HUDEP-2 (cell line): ENCODE data around the gene CNDP2.

Source experiments
- DNase-seq, 76 experiments: peaks; one replicate each; lab custom pipeline; 2025; ENCODE audit not compliant: unreplicated experiment in 76 of 76; lab: John Stamatoyannopoulos, UW

Gene CNDP2

DNA sequence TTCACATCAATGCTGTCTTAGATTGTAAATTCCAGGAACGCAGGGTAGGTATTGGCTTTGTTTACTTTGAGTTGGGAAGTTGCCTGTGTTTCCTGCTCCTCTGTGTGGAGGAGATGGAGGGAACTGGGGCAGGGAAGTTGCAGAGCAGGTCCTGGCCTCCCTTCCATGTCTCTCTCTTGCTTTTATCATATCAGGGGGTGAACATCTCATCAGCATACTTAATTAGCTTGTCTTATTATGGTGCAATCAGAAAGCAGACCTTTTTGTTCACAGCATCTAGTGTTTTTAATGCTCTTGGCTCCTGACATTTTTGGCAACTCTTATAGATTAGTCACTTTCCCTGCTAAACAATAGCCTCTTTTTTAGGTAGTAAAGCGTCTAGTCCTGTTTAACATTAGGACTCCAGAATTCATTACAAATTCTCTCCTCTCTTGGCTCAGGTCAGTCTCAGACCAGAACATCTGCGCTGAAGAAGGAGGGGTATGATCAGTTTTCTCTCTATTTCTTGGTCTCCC, 27.6 kb upstream of the CNDP2 start:
- no peak for DNase-seq

DNA sequence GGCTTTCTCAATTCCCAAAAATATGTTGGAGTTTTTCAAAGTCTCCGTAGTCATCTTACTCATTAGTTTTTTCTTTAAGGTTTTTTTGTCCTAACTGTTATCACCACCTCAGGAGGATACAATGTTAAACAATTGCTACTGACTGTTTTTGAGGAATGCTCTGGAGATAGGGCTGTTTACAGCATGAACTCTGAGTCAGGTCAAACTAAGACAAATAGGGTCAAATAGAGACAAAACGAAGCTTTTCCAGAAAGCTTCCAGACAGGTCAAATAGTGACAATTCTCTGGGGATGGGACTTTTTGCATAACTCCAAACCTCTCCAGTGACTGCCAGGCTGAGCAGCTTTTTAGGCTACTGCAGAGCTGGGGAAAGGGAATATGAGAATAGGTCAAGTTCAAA, 23.9 kb upstream of the CNDP2 start:
- no peak for DNase-seq

DNA sequence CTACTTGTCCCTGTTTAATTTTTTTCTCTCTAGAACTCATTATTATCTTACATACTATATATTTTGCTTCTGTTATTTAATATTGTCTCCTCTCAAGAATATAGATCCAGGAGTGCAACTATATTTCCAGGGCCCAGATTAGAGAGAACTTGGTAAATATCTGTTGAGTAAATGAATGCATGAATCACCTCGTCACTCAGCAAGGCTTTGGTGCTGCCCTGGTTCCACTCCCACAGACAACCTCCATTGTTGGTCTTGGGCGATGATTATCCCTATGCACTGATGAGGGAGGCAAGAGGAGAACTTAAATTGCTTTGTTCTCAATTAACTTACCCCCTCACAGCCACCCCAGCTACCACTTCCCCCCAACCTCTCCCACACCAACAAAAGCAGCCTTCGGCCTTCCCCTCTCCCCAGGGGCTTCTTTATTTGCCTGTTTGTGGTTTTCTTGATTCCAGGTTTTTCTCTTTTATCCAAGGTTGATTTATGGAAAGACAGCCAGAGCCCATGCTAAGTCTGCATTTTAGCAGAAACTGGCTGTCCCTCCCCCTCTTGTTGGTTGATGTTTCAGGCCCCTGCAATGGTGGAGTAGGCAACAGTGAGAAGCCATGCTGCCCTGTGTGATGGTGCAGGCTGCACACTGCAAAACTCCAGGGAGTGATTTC, 22.1 kb upstream of the CNDP2 start:
- DNase-seq: no peak

DNA sequence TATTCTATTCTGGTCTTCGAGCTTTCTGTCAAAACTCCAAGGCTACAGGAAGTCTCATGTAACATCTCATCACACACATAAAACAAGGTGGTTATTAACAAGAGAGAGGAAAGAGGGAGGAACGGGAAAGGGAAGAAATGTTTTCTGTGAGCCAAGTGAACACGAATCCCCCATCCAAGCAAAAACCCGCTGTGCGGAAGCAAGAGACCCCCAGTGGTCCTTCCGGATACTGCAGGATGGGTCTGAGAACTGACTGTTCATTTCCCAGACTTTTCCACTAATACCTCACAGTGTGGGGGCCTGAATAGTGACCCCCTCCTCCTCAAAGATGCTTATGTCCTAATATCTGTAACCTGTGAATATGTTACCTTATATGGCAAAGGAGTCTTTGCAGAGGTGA, 20.0 kb upstream of the CNDP2 start:
- DNase-seq: peak in 3 of 76 experiments; percentile 7 to 12 (median 11)

DNA sequence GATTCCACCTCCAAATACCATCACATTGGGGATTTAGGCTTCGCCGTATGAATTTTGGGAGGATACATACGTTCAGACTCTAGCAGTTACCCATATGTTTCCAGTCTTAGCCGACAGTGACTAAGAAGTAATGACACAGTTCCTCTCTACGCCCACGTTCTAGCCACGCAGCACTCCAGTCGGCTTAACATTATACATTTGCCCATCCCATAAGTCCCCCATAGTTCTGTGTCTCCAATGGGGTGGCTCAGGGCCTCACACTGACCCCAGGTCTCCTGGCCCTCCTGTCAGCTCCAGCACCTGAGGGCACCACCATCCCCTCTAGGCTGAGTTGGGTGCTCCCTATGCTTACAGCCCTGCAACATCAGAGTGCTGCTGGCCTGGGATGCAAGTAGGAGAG, 18.4 kb upstream of the CNDP2 start:
- DNase-seq: no peak

DNA sequence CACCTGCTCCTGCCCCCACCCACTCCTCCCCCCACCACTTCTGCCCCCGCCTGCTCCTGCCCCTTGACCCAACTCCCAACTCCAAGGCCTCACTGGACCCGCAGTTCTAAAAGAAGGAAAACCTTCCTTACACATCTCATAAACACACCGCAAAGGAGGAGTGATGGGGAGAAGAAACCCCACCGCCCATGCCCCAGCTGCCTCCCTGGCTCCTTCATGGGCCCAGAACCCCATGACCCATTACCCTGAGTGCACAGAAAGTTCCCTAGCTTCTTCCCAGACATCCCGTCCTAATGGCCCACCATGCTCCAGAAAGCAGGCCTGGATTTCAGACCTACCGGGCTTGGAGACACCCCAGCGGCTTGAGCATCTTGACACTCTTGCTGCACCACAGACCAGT, 17.8 kb upstream of the CNDP2 start:
- no peak for DNase-seq

DNA sequence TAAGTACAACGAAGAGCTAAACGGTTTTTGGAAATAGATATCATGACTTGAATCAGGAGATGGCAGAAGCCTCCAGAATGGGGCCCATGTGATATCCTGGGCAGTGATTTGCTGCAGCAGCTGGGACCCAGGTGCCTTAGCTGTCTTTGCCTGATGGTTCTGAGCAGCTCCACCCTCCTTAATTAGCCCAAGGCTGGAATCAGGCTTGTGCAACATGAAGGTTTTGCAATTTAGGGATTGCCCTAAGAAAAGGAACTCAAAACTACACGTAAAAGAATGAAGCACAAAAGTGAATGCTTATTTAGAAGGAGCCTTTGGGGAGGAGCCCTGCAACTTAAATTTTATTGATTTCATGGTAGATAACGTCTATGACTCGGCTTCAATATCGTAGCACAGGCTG, 17.3 kb upstream of the CNDP2 start:
- DNase-seq: no peak

DNA sequence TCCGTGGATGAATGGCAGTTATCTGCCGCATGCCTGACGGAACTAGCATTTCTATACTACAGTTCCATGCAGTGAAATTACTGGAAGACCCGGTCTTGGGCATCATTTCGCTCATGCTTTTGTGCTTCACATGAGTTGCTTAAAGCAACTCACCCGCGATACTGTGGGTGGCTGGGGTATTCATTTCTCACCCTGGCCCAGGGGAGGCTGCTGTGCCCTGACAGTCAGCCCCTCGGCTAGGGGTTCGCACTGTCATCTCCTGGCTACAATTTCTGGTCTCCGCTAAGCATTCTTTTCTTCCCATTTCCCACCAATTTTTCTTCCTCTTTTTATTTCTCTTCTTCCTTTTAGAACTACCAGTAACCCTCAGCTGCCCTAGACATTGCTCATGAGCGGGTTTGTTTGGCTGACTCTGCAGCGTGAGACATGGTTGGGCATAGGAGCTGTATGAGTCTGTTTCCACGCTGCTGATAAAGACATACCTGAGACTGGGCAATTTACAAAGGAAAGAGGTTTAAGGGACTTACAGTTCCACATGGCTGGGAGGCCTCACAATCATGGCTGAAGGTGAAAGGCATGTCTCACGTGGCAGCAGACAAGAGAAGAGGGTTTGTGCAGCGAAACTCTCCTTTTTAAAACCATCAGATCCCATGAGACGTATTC, 16.5 kb upstream of the CNDP2 start:
- no peak for DNase-seq

DNA sequence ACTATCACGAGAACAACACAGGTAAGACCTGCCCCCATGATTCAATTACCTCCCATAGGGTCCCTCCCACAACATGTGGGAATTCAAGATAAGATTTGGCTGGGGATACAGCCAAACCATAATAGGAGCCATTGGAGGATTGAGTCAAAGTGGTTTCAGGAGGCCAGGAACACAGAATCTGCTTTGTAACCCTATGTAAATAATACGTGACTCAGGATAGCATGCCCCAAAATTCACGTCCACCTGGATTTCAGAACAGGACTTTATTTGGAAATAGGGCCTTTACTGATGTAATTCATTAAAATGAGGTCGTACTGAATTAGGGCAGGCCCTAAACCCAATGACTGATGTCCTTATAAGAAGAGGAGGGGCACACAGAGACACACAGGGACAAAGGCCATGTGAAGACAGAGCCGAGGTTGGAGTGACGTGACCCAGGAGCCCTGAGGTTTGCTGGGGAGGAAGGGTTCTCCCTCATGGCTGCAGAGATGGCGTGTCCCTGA, 16.0 kb upstream of the CNDP2 start:
- peak in 15 of 76 experiments; percentile 3 to 53 (median 24) for DNase-seq

DNA sequence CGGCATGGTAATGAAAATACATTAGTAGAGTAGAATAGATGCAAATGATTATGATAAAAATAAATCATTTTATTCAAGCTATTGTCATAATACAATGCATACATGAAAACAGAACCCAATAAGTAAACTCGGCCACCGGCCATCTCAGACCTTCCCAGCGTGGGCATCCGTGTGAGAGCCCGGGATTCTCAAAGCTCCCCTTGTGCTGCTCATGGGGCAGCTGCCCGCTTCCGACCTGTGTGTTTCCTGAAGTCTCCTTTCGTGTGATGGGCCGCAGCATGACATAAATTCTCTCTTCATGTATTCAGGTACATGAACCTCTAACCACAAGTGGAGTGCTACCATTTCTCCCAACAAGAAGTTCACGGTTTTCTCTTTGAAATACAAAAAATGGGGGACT, 13.5 kb upstream of the CNDP2 start:
- DNase-seq: no peak

DNA sequence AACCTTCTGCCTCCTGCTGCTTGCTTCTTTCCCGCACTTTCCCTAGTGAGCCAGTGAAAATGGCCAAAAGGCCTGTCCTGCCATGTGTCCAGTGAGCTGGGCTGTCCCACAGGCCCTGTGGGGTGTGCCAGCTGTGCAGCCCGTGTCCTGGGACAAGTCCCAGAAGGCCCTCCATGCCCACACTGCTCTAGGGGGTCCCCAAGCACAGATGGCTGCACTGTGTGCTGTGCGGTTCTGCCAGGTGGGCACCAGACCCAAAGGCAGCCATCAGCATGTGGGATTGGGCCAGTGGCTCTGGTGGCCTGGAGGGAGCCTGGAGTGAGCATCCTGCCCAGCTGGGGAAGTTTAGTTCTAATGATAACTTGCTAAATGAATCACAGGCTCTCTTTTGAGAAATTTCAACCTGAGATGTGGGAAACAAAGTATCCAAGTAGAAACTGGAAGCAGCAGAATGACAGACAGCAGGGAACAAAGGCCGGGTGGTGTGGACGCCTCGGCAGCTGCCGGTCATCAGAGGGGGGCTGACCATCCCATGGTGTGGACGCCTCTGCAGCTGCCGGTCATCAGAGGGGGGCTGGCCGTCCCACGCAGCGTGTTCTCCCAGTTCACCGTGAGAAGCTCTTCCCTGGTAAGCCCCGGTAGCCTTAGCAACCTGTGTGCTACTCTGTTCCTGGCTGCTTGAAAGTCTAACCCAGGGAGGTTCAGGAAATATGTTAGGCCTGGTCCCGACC, 9.9 kb upstream of the CNDP2 start:
- DNase-seq: no peak

DNA sequence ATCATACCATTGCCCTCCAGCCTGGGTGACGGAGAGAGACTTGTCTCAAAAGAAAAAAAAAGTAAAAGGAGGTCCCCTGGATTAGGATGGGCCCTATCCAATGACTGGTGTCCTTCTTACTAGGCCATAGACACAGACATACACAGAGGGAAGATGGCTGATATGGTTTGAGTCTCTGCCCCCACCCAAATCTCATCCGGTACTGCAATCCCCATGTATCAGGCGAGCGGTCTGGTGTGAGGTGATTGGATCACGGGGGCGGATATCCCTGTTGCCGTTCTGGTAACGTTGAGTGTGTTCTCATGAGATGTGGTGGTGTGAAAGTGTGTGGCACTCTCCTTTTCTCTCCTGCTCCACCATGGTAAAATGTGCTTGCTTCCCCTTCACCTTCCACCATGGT, 7.8 kb upstream of the CNDP2 start:
- DNase-seq: no peak

DNA sequence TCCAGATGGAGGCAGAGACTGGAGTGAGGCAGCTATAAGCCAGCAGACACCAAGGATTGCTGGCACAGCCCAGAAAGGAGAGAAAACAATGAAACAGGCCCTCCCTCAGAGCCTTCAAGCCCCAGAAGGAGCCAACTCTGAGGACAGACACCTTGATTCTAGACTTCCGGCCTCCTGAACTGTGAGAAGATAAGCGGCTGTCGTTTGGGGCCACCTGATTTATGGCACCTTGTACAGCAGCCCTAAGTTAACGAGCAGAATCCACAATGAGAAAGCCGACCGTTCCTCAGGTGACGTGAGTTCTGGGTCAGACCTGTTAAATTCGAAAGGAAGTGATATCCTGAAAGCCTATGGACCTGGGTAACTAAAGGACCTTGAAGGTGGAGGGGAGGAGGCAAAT, 7.3 kb upstream of the CNDP2 start:
- DNase-seq: no peak

DNA sequence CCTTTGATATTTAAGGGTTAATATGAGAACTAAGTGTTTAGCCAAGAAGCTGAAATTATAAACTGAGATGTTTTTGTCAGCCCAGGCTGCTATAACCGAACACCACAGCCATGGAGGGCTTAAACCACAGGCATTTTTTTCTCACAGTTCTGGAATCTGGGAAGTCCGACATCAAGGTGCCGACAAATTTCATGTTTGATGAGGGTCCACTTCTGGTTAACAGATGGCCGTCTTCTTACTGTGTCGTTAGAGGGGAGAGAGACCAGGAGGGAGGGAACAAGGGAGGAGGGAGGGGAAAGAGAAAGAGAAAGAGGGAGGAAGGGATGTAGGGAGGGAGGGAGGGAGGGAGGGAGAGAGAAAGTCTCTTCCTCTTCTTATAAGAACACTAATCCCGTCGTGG, 6.5 kb upstream of the CNDP2 start:
- no peak for DNase-seq

DNA sequence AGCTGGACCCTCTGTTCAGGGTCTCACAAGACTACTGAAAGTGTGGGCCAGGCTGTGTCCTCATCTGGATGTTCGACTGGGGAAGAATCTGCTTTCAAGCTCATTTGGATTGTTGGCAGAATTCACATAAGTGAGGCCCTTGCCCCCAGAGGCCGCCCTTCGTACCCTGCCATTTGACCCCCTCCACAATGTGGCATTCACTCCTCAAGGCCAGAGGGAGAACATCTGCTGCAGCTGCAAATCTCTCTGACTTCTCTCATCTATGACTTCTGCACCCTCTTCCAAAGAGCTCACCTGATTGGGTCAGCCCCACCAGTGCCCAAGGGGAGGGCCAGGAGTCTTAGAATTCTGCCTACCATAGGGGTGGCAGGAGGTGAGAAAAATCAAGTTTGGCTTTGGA, 3.9 kb upstream of the CNDP2 start:
- no peak for DNase-seq

DNA sequence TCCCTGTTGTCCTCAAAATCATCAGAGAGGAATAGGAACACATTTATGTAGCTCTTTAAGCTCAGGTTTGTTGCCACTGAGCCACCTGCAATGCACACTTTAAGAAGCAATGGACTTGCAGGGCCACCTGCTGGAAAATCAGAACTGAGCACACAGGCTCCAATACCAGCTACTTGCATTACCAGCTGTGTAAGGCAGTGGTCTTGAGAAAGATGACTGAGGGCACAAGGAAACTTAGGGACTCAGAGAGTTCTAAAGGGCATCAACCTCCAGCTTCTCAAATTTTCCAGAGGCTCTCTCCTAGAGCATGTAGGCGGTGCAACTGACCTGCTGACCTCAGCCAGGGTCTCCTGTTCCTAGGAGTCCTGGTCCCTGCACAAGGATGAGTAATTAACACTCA, 2.5 kb upstream of the CNDP2 start:
- peak in 43 of 76 experiments; percentile 1 to 69 (median 25) for DNase-seq

DNA sequence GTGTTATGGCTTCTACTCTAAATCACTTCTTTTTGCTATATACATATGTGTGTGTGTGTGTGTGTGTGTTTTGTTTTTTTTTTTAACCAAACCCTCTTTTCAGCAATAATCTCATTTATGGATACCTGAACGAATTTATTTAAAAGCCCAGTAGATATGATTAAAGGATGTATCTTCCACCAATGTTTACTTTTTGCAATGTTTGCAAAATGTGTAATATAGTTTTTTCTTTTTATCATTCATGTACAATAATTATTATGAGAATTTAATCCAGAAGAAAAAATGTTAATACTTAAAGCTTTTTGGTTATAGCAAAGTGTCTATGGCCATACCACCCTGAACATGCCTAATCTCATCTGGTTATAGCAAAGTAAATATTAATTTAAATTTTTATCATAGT, 1.6 kb upstream of the CNDP2 start:
- DNase-seq: no peak

DNA sequence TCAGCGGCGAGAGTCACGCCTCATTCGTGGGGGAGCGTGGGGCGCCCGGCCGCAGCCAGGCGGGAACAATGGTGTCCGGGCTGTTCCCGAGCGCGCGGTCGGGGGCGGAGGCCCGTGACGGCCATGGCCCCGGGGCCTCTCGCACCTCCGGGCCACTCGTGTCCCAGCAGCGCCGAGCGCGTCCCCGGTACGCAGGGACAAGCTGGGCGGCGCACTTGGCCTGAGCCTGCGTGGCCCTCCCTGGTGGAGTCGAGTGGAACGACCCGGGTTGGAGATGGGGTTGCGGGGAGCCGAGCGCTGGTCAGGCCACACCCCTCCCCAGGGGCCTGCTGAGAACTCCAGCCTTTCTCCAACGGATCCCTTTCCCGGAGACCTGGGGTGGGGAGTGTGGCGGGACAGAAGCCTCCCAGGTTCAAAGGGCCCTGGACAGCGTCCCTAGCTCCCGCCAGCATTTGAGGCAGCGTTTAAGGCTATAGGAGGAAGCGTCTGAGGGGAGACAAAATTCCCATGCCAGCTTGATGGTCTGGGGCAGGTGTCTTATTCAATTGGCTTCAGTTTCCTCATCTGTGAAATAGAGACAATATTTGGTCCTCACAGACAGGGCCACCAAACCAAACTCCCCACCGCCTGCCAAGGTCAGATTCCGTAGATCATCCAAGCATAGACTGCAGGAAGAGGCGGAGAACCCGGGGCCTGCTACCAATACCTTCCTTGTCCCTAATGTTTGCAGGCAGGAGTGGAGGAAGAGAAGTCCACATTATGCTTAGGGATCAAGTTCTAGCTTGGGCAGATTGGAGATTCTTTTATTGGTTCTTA, 553 bp downstream of the CNDP2 start:
- peak in 48 of 76 experiments; percentile 5 to 75 (median 42) for DNase-seq

DNA sequence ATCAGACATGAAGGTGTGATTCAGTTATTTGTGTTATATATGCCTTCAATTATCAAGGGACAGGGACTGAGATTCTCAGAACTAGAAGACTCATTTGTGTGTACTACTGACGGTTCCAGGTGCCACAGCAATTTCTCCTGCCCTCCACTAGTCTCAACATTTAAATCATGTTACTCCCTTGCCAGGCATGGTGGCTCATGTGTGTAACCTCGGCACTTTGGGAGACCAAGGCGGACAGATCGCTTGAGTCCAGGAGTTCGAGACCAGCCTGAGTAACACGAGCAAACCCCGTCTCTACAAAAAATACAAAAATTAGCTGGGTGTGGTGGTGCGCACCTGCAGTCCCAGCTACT, 1.1 kb downstream of the CNDP2 start:
- peak in 1 of 76 experiments; percentile 5 for DNase-seq

DNA sequence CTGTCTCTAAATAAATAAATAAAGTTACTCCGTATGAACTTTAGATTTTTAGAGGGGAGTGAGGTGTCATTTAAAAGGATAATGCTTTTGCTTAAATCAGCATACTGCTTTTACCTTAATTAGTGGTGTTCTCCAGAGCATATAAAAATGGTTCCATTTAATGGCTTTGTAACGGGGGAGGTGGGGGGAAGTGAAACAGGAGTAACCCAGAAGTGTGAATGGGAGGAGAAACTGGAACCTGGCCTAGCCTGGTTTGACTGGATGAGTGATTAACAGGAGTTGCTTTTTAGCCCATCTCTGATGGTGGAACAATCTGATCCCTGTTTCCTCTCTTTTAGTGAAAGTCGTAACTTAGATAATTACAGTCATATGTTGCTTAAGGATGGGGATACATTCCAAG, 1.6 kb downstream of the CNDP2 start:
- DNase-seq: no peak
